ENCODE data around the gene GFOD1.

The GFOD1 gene

DNA sequence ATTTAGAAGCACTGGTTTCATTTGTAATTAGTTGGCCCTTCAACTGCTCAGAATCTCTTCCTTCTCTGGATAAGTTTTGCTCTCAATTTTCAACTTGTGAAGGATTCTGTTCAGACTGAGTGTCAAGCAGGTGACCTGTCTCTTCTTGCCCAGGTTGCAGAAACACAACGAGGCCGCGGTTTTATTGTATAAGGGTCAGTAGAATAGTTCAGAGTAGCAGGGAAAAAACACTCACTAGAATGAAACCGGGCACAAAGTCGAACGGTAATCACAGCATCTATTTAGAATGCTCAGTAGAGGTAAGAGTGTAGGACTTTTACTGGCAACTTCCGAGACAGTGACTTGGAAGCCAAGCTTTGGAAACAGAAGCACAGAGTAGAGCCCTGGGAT, 17.9 kb upstream of the GFOD1 start:
- Histone ChIP-seq H3K9me3 (replicated peaks in 1 of 2; ENCODE audit: control insufficient read depth in 2 of 2, insufficient read depth in 1 of 2, low read depth in 1 of 2, low read length in 2 of 2) (no peaks in the 10 kb centered on the region), H3K36me3 (replicated peaks in 1 of 2; ENCODE audit: control insufficient read depth in 2 of 2, insufficient read depth in 2 of 2, low read length in 2 of 2) (no peaks in the 10 kb centered on the region), H2BK12ac (ENCODE audit: low read length) (no peak overlapping the region), H2BK5ac (ENCODE audit: low read length) (no peak overlapping the region), H3K4me2 (ENCODE audit: insufficient read depth, low read length, poor library complexity, severe bottlenecking) (no peak overlapping the region), H4K91ac (ENCODE audit: low read depth, low read length, poor library complexity) (no peak overlapping the region), H3K79me1 (ENCODE audit: low read depth, low read length) (no peaks in the 10 kb centered on the region), H2BK15ac (ENCODE audit: low read length) (no peak overlapping the region), H3K23ac (ENCODE audit: low read depth, low read length, poor library complexity) (no peak overlapping the region), H2BK120ac (ENCODE audit: low read depth, low read length) (no peak overlapping the region), H3K18ac (ENCODE audit: low read length) (no peak overlapping the region), H2AFZ (ENCODE audit: low read length) (no peak overlapping the region), H3K9ac (ENCODE audit: low read depth, low read length, poor library complexity) (no peak overlapping the region), H3K27ac (replicated peaks; ENCODE audit: low read length) (no peak overlapping the region), H3K14ac (ENCODE audit: low read length) (no peak overlapping the region), H4K8ac (ENCODE audit: low read depth, low read length) (no peak overlapping the region), H2AK5ac (ENCODE audit: low read depth, low read length) (no peak overlapping the region), H3K4me3 (ENCODE audit: low read length in 2 of 2) (no peak overlapping the region), H3K4ac (ENCODE audit: low read length) (no peak overlapping the region), H3K4me1 (ENCODE audit: control insufficient read depth in 2 of 2, insufficient read depth in 1 of 2, low read depth in 1 of 2, low read length in 2 of 2) (no peaks in the 10 kb centered on the region), H3K27me3 (ENCODE audit: control insufficient read depth in 3 of 3, insufficient read depth in 3 of 3, low read depth in 1 of 3, low read length in 3 of 3) (no peaks in the 10 kb centered on the region)
- no CpG with 5 or more reads among the region's 7 CpGs for WGBS, 2 donors (ENCODE audit: extremely low coverage in 2 of 2, insufficient read length in 2 of 2, insufficient replicate concordance in 1 of 2)
- DNase-seq (ENCODE audit: low spot score), result no peak

DNA sequence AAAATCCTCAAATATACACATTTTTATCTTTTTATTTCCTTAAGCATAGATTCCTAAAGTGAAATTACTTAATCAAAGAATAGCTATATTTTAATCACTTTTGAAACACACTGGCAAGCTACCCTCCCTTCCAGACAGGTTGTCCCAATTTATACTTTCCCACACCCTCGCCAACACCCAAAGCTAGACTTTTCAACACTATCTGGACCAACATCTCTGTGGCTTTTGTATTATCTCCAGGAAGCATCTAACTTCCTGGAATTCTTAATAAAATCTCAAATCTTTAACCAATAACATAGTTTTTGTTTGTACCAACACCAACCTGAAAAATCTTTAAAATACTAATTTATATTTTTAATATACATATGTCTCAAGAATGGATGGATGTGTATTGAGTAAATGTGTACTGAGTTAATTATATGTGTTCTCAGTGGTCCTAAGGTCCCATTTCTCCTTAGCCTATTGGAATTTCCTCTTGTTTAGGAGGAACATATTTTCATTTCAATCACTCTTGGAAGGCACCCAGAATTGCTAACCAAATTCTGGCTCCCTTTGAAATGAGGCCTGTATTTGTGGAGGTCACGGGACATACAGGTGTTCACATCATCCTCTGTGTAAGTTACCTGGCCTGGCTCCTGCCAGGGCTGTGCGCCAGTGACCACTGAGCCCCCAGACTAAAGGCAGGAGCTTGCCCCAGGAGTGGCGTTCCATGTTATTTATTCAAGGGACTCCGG, 17.4 kb upstream of the GFOD1 start:
- no peak for DNase-seq (ENCODE audit: low spot score)
- Histone ChIP-seq H3K36me3 (replicated peaks in 1 of 2; ENCODE audit: control insufficient read depth in 2 of 2, insufficient read depth in 2 of 2, low read length in 2 of 2) (no peaks in the 10 kb centered on the region), H3K27me3 (ENCODE audit: control insufficient read depth in 3 of 3, insufficient read depth in 3 of 3, low read depth in 1 of 3, low read length in 3 of 3) (no peaks in the 10 kb centered on the region), H3K27ac (replicated peaks; ENCODE audit: low read length) (no peak overlapping the region), H3K4me2 (ENCODE audit: insufficient read depth, low read length, poor library complexity, severe bottlenecking) (no peak overlapping the region), H3K23ac (ENCODE audit: low read depth, low read length, poor library complexity) (no peak overlapping the region), H2BK15ac (ENCODE audit: low read length) (no peak overlapping the region), H3K4me1 (ENCODE audit: control insufficient read depth in 2 of 2, insufficient read depth in 1 of 2, low read depth in 1 of 2, low read length in 2 of 2) (no peaks in the 10 kb centered on the region), H3K9ac (ENCODE audit: low read depth, low read length, poor library complexity) (peak overlapping the region; percentile 60), H3K4ac (ENCODE audit: low read length) (no peak overlapping the region), H3K9me3 (replicated peaks in 1 of 2; ENCODE audit: control insufficient read depth in 2 of 2, insufficient read depth in 1 of 2, low read depth in 1 of 2, low read length in 2 of 2) (no peaks in the 10 kb centered on the region), H4K91ac (ENCODE audit: low read depth, low read length, poor library complexity) (no peak overlapping the region), H2AK5ac (ENCODE audit: low read depth, low read length) (no peak overlapping the region), H3K18ac (ENCODE audit: low read length) (no peak overlapping the region), H4K8ac (ENCODE audit: low read depth, low read length) (no peak overlapping the region), H2BK120ac (ENCODE audit: low read depth, low read length) (no peak overlapping the region), H3K79me1 (ENCODE audit: low read depth, low read length) (no peaks in the 10 kb centered on the region), H2AFZ (ENCODE audit: low read length) (no peak overlapping the region), H3K4me3 (ENCODE audit: low read length in 2 of 2) (no peak overlapping the region), H2BK5ac (ENCODE audit: low read length) (no peak overlapping the region), H2BK12ac (ENCODE audit: low read length) (no peak overlapping the region), H3K14ac (ENCODE audit: low read length) (no peak overlapping the region)
- WGBS, 2 donors (ENCODE audit: extremely low coverage in 2 of 2, insufficient read length in 2 of 2, insufficient replicate concordance in 1 of 2), result no CpG with 5 or more reads among the region's 5 CpGs

DNA sequence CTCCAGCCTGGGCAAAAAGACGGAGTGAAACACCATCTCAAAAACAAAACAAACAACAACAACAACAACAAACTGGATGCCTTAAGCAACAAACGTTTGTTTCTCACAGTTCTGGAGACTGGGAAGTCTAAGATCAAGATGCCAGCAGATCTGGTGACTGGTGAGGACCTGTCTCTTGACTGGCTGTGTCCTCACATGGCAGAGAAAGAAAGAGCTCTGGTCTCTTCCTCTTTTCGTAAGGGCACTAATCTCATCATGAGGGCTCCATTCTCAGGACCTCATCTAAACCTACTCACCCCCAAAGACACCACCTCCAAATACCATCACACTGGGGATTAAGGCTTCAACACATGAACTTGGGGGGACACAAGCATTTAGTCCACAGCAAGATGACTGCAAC, 13.5 kb upstream of the GFOD1 start:
- Histone ChIP-seq H3K36me3 (replicated peaks in 1 of 2; ENCODE audit: control insufficient read depth in 2 of 2, insufficient read depth in 2 of 2, low read length in 2 of 2) (no peaks in the 10 kb centered on the region), H2AFZ (ENCODE audit: low read length) (no peak overlapping the region), H2BK120ac (ENCODE audit: low read depth, low read length) (no peak overlapping the region), H3K14ac (ENCODE audit: low read length) (no peak overlapping the region), H3K27ac (replicated peaks; ENCODE audit: low read length) (no peak overlapping the region), H2BK5ac (ENCODE audit: low read length) (no peak overlapping the region), H3K27me3 (ENCODE audit: control insufficient read depth in 3 of 3, insufficient read depth in 3 of 3, low read depth in 1 of 3, low read length in 3 of 3) (no peaks in the 10 kb centered on the region), H2BK12ac (ENCODE audit: low read length) (no peak overlapping the region), H3K4me1 (ENCODE audit: control insufficient read depth in 2 of 2, insufficient read depth in 1 of 2, low read depth in 1 of 2, low read length in 2 of 2) (peaks cover 2 to 5% of the 10 kb centered on the region in 2 donors), H3K9ac (ENCODE audit: low read depth, low read length, poor library complexity) (no peak overlapping the region), H2BK15ac (ENCODE audit: low read length) (no peak overlapping the region), H3K23ac (ENCODE audit: low read depth, low read length, poor library complexity) (no peak overlapping the region), H4K91ac (ENCODE audit: low read depth, low read length, poor library complexity) (no peak overlapping the region), H3K4me2 (ENCODE audit: insufficient read depth, low read length, poor library complexity, severe bottlenecking) (no peak overlapping the region), H4K8ac (ENCODE audit: low read depth, low read length) (no peak overlapping the region), H3K4ac (ENCODE audit: low read length) (no peak overlapping the region), H3K4me3 (ENCODE audit: low read length in 2 of 2) (no peak overlapping the region), H2AK5ac (ENCODE audit: low read depth, low read length) (no peak overlapping the region), H3K79me1 (ENCODE audit: low read depth, low read length) (no peaks in the 10 kb centered on the region), H3K9me3 (replicated peaks in 1 of 2; ENCODE audit: control insufficient read depth in 2 of 2, insufficient read depth in 1 of 2, low read depth in 1 of 2, low read length in 2 of 2) (no peaks in the 10 kb centered on the region), H3K18ac (ENCODE audit: low read length) (no peak overlapping the region)
- no peak for DNase-seq (ENCODE audit: low spot score)
- WGBS, 2 donors (ENCODE audit: extremely low coverage in 2 of 2, insufficient read length in 2 of 2, insufficient replicate concordance in 1 of 2), result no CpG with 5 or more reads among the region's 3 CpGs

DNA sequence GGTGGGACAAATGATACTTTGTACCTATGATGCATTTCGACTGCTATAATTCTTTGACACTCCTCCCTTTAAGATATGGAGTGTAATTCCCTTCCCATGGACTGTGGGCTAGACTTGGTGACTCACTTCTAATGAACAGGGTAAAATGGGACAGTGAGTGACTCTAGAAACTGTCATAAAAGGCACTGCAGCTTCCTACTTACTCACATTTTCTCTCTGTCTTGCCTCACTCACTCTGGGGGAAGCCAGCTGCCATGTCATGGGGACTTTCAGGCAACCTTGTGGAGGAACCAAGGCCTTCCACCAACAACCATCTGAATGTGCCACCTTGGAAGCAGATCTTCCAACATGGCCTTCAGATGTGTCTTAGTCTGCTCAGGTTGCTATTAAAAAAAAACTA, 12.9 kb upstream of the GFOD1 start:
- Histone ChIP-seq H3K14ac (ENCODE audit: low read length) (no peak overlapping the region), H2BK15ac (ENCODE audit: low read length) (no peak overlapping the region), H3K18ac (ENCODE audit: low read length) (no peak overlapping the region), H3K4me2 (ENCODE audit: insufficient read depth, low read length, poor library complexity, severe bottlenecking) (no peak overlapping the region), H3K27ac (replicated peaks; ENCODE audit: low read length) (no peak overlapping the region), H2AK5ac (ENCODE audit: low read depth, low read length) (no peak overlapping the region), H4K91ac (ENCODE audit: low read depth, low read length, poor library complexity) (no peak overlapping the region), H3K79me1 (ENCODE audit: low read depth, low read length) (no peaks in the 10 kb centered on the region), H3K23ac (ENCODE audit: low read depth, low read length, poor library complexity) (no peak overlapping the region), H2AFZ (ENCODE audit: low read length) (no peak overlapping the region), H3K4me1 (ENCODE audit: control insufficient read depth in 2 of 2, insufficient read depth in 1 of 2, low read depth in 1 of 2, low read length in 2 of 2) (peaks cover 2 to 5% of the 10 kb centered on the region in 2 donors), H3K4me3 (ENCODE audit: low read length in 2 of 2) (no peak overlapping the region), H2BK5ac (ENCODE audit: low read length) (no peak overlapping the region), H3K9me3 (replicated peaks in 1 of 2; ENCODE audit: control insufficient read depth in 2 of 2, insufficient read depth in 1 of 2, low read depth in 1 of 2, low read length in 2 of 2) (no peaks in the 10 kb centered on the region), H2BK12ac (ENCODE audit: low read length) (no peak overlapping the region), H3K9ac (ENCODE audit: low read depth, low read length, poor library complexity) (no peak overlapping the region), H3K4ac (ENCODE audit: low read length) (no peak overlapping the region), H2BK120ac (ENCODE audit: low read depth, low read length) (no peak overlapping the region), H3K27me3 (ENCODE audit: control insufficient read depth in 3 of 3, insufficient read depth in 3 of 3, low read depth in 1 of 3, low read length in 3 of 3) (no peaks in the 10 kb centered on the region), H4K8ac (ENCODE audit: low read depth, low read length) (no peak overlapping the region), H3K36me3 (replicated peaks in 1 of 2; ENCODE audit: control insufficient read depth in 2 of 2, insufficient read depth in 2 of 2, low read length in 2 of 2) (no peaks in the 10 kb centered on the region)
- WGBS, 2 donors (ENCODE audit: extremely low coverage in 2 of 2, insufficient read length in 2 of 2, insufficient replicate concordance in 1 of 2), result no CpG with 5 or more reads among the region's 1 CpG
- DNase-seq (ENCODE audit: low spot score), result no peak

Data from neuronal stem cell (in vitro differentiated cells).